A549 treated with dexamethasone at 1 μM for 4 hours (cell line): ENCODE measurements around the gene ATP2A2. TPM values are rescaled to one million over a fixed set of nuclear protein-coding genes. Genes with fewer than 3 reads are reported as not detected.

Source experiments
- total RNA-seq: library from RNA; stranded (reverse); fragments of 200-300 nt; extraction: Qiagen RNA extraction; gene quantifications from 5 replicates; pipeline ENCODE4 v1.2.3, GENCODE V29; 2022

The ATP2A2 gene
- 214 to 307 TPM (median 284 TPM) in 5 replicates for total RNA-seq

DNA sequence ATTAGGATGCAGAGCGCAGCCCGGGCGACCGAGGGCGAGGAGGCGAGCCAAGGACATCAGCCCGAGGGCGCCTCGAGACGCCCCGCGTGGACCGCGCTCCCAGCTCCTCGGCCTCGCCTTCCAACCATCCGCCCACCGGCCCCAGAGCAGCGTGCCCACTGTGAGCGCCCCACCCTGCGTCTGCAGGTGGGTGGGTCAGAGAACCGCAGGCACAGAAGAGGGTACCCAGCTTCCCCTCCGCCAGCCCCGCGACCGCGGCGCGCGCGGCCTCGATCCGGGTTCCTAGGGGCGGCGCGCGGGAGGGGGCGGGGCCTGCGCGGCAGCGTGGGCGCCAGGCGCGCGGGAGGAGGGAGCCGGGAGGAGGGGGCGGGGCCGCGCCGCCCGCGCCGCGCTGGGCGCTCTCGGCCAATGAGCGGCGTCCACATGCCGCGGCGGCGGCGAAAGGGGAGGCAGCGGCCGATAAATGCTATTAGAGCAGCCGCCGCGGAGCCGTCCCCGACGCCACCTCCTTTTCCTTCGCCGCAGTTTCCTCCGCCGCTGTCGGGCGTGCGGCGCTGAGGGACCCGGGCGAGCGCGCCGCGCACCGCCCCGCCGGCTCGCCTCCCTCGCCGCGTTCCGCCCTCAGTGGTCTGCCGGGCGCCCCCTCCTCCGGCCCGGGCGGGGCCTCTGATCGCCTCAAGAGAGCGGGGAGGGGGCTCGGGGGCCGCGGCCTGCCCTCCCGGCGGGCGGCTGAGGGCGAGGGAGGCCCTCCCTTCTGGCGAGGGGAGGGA, at the start of gene ATP2A2:
Gene ATP2A2 (plus strand): TSS at position 469 of the 770 bp plus-strand sequence. CDS start 543 bp downstream, outside the sequence.

Other genes starting within 250 kb of the ATP2A2 start
- 5.7 to 7.1 TPM (median 6.6 TPM) in 5 replicates for gene C12orf76, start 232.7 kb upstream of the ATP2A2 start, total RNA-seq
- gene IFT81, start 156.9 kb upstream of the ATP2A2 start, total RNA-seq: 14.0 to 19.9 TPM (median 19.0 TPM) in 5 replicates
- 47.0 to 60.7 TPM (median 57.1 TPM) in 5 replicates for gene ANAPC7, start 122.5 kb downstream of the ATP2A2 start, total RNA-seq
- gene ARPC3, start 169.1 kb downstream of the ATP2A2 start, total RNA-seq: 439 to 870 TPM (median 445 TPM) in 5 replicates
- 27.9 to 35.0 TPM (median 33.3 TPM) in 5 replicates for gene GPN3, start 187.0 kb downstream of the ATP2A2 start, total RNA-seq
- 17.0 to 20.2 TPM (median 18.4 TPM) in 5 replicates for gene FAM216A, start 187.6 kb downstream of the ATP2A2 start, total RNA-seq
- 146 to 158 TPM (median 148 TPM) in 5 replicates for gene VPS29, start 220.9 kb downstream of the ATP2A2 start, total RNA-seq
- gene RAD9B, start 221.1 kb downstream of the ATP2A2 start, total RNA-seq: 0.19 to 0.30 TPM (median 0.23 TPM) in 5 replicates